SKM-1 treated with dmso at 0.1 percent for 144 hours (cell line): ENCODE data around the gene NSUN7.

Source experiments
- DNase-seq: peaks from one replicate; lab custom pipeline; 2025; ENCODE audit not compliant: unreplicated experiment; lab: John Stamatoyannopoulos, UW

Gene NSUN7

DNA sequence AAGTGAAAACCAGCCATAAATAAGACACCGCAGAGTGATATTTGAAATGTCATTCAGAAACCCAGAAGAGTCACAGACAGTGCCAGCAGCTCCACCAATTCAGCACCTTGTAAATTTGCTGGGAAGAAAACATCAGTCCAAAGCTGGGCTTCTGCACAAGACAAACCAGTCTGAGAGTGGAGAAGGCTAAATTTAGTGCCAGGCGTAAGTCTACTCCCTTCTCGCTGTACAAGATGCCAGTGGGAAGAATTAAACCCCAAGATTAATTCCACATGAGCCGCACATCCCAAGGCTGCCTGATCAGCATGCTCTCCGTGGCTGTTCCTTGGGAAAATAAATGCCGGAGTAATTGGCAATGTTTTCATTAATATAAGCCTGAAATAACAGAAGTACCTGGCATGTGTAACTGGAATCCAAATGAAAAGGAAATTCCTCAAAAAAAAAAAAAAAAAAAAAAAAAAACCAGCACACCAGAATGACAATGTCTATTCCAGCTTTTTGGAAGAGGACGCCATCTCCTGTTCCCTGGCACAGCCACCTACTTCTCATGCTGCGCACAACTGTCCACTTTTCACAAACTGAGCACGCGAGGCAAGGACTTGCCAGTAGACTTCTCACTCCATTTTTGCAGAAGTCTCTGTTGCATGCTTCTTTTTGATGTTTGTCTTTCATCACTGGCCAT, 95.5 kb downstream of the NSUN7 start:
- DNase-seq = no peak

DNA sequence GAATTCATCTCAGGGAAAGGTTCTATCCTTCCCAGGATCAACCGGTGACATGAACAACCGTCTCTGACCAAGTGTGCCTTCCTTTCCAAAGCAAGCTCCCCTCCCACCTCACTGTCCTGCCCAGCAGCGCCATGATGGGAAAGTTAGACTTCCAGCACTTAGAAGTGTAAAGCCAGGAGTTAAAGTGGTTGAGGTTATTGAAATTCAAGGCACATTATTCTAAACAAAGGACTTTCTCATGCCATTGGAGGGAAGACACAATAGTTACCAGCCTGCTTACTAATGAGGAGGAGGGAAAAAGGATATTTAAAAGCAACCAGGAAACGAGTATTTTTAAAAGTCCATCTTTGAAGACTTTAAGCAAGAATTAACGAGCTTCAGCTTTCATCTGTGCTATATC, 96.8 kb downstream of the NSUN7 start:
- DNase-seq = no peak

GRCh38 chr4:40848251-40848650, 98.5 kb downstream of the NSUN7 start:
- DNase-seq = no peak

DNA sequence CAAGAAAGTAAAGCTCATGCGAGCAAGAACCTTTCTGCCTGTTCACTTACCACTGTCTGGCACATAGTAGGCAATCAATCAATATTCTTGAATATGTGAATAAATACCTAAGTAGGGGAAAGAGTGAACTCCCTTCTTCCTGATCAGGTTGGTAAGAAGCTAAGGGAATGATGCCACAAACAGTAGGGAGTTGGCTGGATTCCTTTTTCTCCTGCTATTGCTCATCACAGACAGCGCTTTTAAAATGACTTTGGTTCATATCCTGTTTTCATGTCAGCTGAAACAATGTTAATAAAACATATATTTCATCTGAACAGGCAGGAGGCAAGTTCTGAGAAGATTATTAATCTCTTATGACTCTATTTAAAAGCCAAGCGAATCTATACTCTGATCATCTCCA, 99.2 kb downstream of the NSUN7 start:
- DNase-seq = no peak

DNA sequence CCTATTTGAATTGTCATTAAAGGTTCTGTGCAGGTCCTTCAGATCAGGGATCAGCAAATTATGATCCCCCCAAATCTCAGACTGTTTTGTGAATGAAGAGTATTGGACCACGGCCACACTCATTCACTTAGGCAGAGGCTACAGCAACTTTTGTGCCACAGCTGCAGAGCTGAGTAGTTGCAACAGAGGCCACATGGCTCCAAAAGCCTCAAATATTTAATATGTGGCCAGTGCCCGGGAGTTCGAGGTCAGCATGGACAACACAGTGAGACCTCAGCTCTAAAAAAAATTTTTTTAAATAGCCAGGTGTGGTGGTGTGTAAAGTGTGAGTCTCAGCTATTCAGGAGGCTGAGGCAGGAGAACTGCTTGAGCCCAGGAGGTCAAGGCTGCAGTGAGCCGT, 100.7 kb downstream of the NSUN7 start:
- DNase-seq = no peak

DNA sequence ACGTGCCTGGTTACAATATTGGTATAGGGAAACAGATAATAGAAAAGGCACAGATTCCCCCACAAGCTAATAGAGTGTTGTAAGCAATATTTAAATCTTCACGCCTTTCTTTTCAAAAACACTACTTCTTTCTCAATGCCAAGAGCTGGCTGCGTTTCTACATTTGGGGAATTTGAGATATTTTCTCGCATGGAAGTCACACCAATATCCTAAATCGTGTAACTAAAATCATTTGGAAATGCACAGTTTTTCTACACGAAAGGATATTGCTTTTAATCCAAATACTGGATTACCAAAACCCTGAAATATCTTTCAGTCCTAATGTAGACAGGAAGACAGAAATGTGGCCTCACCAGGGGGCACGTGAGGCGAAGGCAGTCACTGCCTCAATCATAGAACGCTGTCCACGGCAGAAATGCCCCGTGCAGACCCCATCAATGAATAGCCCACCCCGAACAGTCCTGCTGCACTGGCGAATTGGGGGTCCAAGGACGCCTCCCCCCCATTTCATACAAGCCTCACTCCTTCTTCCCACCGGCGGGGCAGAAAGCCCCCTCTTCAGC, 106.6 kb downstream of the NSUN7 start:
- DNase-seq = no peak

DNA sequence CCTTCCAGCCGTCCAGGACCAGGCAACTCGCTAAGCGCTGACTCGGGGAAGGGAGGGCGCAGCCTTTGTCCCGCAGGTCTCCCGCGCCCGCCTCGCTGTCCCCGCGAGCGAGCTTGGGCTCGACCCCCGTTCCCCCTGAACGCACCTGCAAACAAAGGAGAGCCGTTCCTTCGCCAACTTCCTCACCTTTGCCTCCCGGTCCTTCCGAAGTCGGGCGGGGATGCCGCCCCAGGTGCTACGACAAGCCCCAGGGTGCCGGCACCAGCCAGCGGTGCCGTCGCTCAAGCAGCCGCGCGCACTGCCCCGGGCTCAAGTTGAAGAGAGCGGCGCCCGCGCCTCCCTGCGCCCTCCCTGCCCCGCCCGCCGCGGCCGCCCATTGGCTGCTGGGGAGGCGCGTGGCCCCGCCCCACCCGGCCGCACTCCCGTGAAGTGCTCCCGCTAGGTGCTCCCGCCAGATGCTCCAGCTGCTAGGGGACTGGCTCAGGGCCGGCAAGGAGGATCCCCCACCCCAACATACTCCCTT, 107.1 kb downstream of the NSUN7 start:
- peak; percentile 64 for DNase-seq

- DNase-seq = peak; percentile 28
Observed at GRCh38 chr4:40857956-40858355, 108.2 kb downstream of the NSUN7 start.

- DNase-seq = no peak
Observed at GRCh38 chr4:40858962-40859361, 109.2 kb downstream of the NSUN7 start.
